GM12878 (cell line): ENCODE measurements around the gene B4GALT7.

ENCODE experiments used
- ASH2L ChIP-seq: fragments of 300-600, 200-600 bp; sonication (generic); IDR thresholded peaks from 2 replicates; pipeline ENCODE4 v1.6.1; 2017; ENCODE audit warnings: low read depth, mild to moderate bottlenecking, borderline replicate concordance
- EZH2 ChIP-seq: IDR thresholded peaks from 2 replicates; pipeline ENCODE4 v1.6.1; 2012; ENCODE audit warnings: low read depth, mild to moderate bottlenecking, control low read depth, inconsistent platforms, low read length, borderline replicate concordance; ENCODE audit not compliant: control insufficient read depth
- FOXM1 ChIP-seq: IDR thresholded peaks from 2 replicates; pipeline ENCODE4 v1.6.1; 2012; ENCODE audit warnings: low read depth, mild to moderate bottlenecking, inconsistent platforms, low read length, moderate library complexity
- SP1 ChIP-seq: IDR thresholded peaks from one replicate; pipeline ENCODE4 v1.6.1; 2011; ENCODE audit warnings: low read depth, low read length
- ZBTB11 ChIP-seq: fragments of 450-650 bp; formaldehyde crosslinking; IDR thresholded peaks from 2 replicates; pipeline ENCODE4 v1.5.0; 2022; ENCODE audit warnings: mild to moderate bottlenecking, missing genetic modification characterization
- TF ChIP-seq, protein P1 (sequence below): IDR thresholded peaks from 2 replicates; pipeline ENCODE4 v1.6.1; 2011; ENCODE audit warnings: low read depth, low read length, improper control_type of control experiment, borderline replicate concordance

DNA sequence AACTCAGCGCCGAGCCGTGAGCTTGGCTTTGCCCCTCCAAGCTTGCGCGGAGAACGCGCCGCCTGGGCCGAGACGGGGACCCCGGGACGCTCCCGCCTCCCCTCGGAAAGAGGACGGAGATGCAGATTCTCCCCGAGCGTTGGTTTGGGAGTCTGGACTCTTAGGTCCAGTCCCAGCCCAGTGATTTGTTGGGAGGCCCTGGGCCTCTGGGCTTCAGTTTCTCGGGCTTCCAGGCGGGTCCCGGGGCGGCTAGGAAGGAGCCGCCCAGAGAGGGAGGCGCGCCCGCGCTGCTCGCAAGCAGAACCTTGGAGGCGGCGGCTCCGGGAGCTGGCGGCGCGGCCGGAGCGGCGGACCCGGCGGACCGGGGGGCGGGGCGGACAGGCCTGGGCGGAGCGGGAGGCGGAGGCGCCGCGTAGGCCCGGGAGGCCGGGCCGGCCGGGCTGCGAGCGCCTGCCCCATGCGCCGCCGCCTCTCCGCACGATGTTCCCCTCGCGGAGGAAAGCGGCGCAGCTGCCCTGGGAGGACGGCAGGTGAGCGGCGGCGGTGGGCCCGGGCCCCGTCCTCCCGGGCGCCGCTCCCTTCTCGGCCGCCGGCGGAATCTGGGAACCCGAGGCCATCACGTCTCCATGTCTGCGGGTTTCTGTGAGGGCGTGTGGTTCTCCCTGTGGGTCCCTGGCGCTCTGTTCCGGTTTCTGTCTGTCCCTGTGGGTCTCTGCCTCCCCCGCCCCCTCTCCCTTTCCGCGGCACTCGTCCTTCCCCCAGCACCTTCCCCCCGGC lies at the start of gene B4GALT7:
- TF ChIP-seq ZBTB11, result peak; percentile 100
- peak; percentile 89 for TF ChIP-seq SP1
- peak; percentile 31; the same call in 1 of the 2 replicates for TF ChIP-seq ASH2L
- TF ChIP-seq EZH2, result no peak
- no peak for TF ChIP-seq FOXM1
- TF ChIP-seq, protein P1, sequence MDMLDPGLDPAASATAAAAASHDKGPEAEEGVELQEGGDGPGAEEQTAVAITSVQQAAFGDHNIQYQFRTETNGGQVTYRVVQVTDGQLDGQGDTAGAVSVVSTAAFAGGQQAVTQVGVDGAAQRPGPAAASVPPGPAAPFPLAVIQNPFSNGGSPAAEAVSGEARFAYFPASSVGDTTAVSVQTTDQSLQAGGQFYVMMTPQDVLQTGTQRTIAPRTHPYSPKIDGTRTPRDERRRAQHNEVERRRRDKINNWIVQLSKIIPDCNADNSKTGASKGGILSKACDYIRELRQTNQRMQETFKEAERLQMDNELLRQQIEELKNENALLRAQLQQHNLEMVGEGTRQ, result no peak
